ENCODE data around the gene SLIT1. TPM values are rescaled to one million over a fixed set of nuclear protein-coding genes. Genes with fewer than 3 reads are reported as not detected.

The SLIT1 gene
- total and polyA plus RNA-seq, 12 donors, result 0.05 to 0.65 (median 0.15) TPM

- DNase-seq, result no peak
- 40 to 62% (median 54%) methylated on average over 5 of the region's 5 CpGs for WGBS, 4 donors
- no peaks in the 10 kb centered on the region for H3K9me3 ChIP-seq (replicated peaks in 1 of 3)
- H3K36me3 ChIP-seq (replicated peaks in 1 of 2), result no peaks in the 10 kb centered on the region
- TF ChIP-seq CTCF (IDR thresholded peaks at IDR 0.05) (no peak), POLR2A (IDR thresholded peaks at IDR 0.05) (no peak)
- no peaks in the 10 kb centered on the region for H3K4me1 ChIP-seq (replicated peaks in 1 of 2)
- intact Hi-C loops (cut with DNase I), result no loop called here
- no peak overlapping the region for H3K27ac ChIP-seq
- H3K4me3 ChIP-seq, result no peak overlapping the region
- peaks cover 6% of the 10 kb centered on the region for H3K27me3 ChIP-seq
Observed at GRCh38 chr10:97124211-97124610, 61.5 kb downstream of the SLIT1 start.

GRCh38 chr10:97123765-97124164 lies 62.0 kb downstream of the SLIT1 start:
- Histone ChIP-seq H3K27ac (no peak overlapping the region), H3K4me1 (replicated peaks in 1 of 2) (no peaks in the 10 kb centered on the region), H3K36me3 (replicated peaks in 1 of 2) (no peaks in the 10 kb centered on the region), H3K4me3 (no peak overlapping the region), H3K27me3 (peaks cover 8% of the 10 kb centered on the region), H3K9me3 (replicated peaks in 1 of 3) (no peaks in the 10 kb centered on the region)
- WGBS, 4 donors, result 67 to 81% (median 76%) methylated on average over 4 to 5 of the region's 5 CpGs
- DNase-seq, result no peak
- intact Hi-C loops (cut with DNase I), result no loop called here
- TF ChIP-seq POLR2A (IDR thresholded peaks at IDR 0.05) (no peak), CTCF (IDR thresholded peaks at IDR 0.05) (no peak)

GRCh38 chr10:97121041-97121440 lies 64.7 kb downstream of the SLIT1 start:
- Histone ChIP-seq H3K27ac (no peak overlapping the region), H3K27me3 (peaks cover 8% of the 10 kb centered on the region), H3K4me1 (replicated peaks in 1 of 2) (no peaks in the 10 kb centered on the region), H3K36me3 (replicated peaks in 1 of 2) (no peaks in the 10 kb centered on the region), H3K4me3 (no peak overlapping the region), H3K9me3 (replicated peaks in 1 of 3) (no peaks in the 10 kb centered on the region)
- WGBS, 4 donors, result 69 to 75% (median 70%) methylated on average over 4 of the region's 4 CpGs
- TF ChIP-seq CTCF (IDR thresholded peaks at IDR 0.05), result no peak
- TF ChIP-seq POLR2A (IDR thresholded peaks at IDR 0.05), result no peak
- intact Hi-C loops (cut with DNase I), result no loop called here
- DNase-seq, result no peak

- Histone ChIP-seq H3K9me3 (replicated peaks in 1 of 3) (no peaks in the 10 kb centered on the region), H3K4me1 (replicated peaks in 1 of 2) (no peaks in the 10 kb centered on the region), H3K36me3 (replicated peaks in 1 of 2) (no peaks in the 10 kb centered on the region), H3K4me3 (no peak overlapping the region), H3K27ac (no peak overlapping the region), H3K27me3 (peaks cover 4% of the 10 kb centered on the region)
- intact Hi-C loops (cut with DNase I), result no loop called here
- no peak for DNase-seq
- WGBS, 4 donors, result 74 to 86% (median 83%) methylated on average over 7 to 15 of the region's 15 CpGs
- TF ChIP-seq POLR2A (IDR thresholded peaks at IDR 0.05), result no peak
- TF ChIP-seq CTCF (IDR thresholded peaks at IDR 0.05), result no peak
Observed at GRCh38 chr10:97120370-97120769, 65.4 kb downstream of the SLIT1 start.

All from adrenal gland (tissue), 12 donors.